Glomerular visceral epithelial cell (primary cell): ENCODE results near the gene CORT.
"Not testable (repeated sequence)": the region's sequence is repeated elsewhere in the genome, so short reads cannot be mapped to it uniquely, and the experiment has no call there.

Experiments
- DNase-seq: peaks from one replicate; pipeline ENCODE4 v3.0.0-alpha.2; 2016; ENCODE audit errors: extremely low spot score

The CORT gene

GRCh38 chr1:10438677-10439163, 11.1 kb upstream of the CORT start:
- DNase-seq, result no peak

GRCh38 chr1:10440305-10440704, 9.5 kb upstream of the CORT start:
- no peak for DNase-seq

GRCh38 chr1:10440794-10441193, 9.0 kb upstream of the CORT start:
- no peak for DNase-seq

GRCh38 chr1:10444248-10444647, 5.6 kb upstream of the CORT start:
- DNase-seq, result no peak

GRCh38 chr1:10444795-10445397, 4.9 kb upstream of the CORT start:
- no peak for DNase-seq

- no peak for DNase-seq
These were observed 2.9 kb upstream of the CORT start for GRCh38 chr1:10446790-10447422.

GRCh38 chr1:10450156-10450814, 454 bp downstream of the CORT start:
- DNase-seq, result no peak

- no peak for DNase-seq
These were observed 1.0 kb downstream of the CORT start for GRCh38 chr1:10450836-10451235.

- DNase-seq, result no peak
These were observed 1.5 kb downstream of the CORT start for GRCh38 chr1:10451287-10451686.

GRCh38 chr1:10456048-10456447, 6.2 kb downstream of the CORT start:
- no peak for DNase-seq

- DNase-seq, result no peak
These were observed 6.8 kb downstream of the CORT start for GRCh38 chr1:10456661-10457060.

- DNase-seq, result not testable (repeated sequence)
These were observed 7.6 kb downstream of the CORT start for GRCh38 chr1:10457462-10457861.

- DNase-seq, result no peak
These were observed 8.0 kb downstream of the CORT start for GRCh38 chr1:10457875-10458274.

GRCh38 chr1:10459184-10459583, 9.4 kb downstream of the CORT start:
- peak; percentile 89 for DNase-seq

- DNase-seq, result no peak
These were observed 17.2 kb downstream of the CORT start for GRCh38 chr1:10467078-10467477.

- DNase-seq, result no peak
These were observed 20.2 kb downstream of the CORT start for GRCh38 chr1:10470043-10470442.

GRCh38 chr1:10471411-10472219, 21.8 kb downstream of the CORT start:
- no peak for DNase-seq

GRCh38 chr1:10472220-10473144, 22.7 kb downstream of the CORT start, which contains the start of gene DFFA:
DFFA (minus strand) TSS chr1:10472529; CDS start chr1:10472458, 71 bp downstream.
- peak; percentile 94 for DNase-seq

- no peak for DNase-seq
These were observed 23.4 kb downstream of the CORT start for GRCh38 chr1:10473145-10473765.

- not testable (repeated sequence) for DNase-seq
These were observed 24.4 kb downstream of the CORT start for GRCh38 chr1:10474309-10474612.
